Osteoblast (primary cell): ENCODE results near the gene PTPN14. TPM values are rescaled to one million over a fixed set of nuclear protein-coding genes. Genes with fewer than 3 reads are reported as not detected.

ENCODE experiments used
- DNase-seq: peaks from one replicate; pipeline ENCODE4 v3.0.0; 2011; ENCODE audit warnings: low spot score, mixed read lengths; ENCODE audit not compliant: insufficient read length; ENCODE audit errors: missing footprints
- H2AFZ ChIP-seq: 2 replicates; pipeline ENCODE4 v1.6.0; 2011; ENCODE audit warnings: mild to moderate bottlenecking, low read length
- H3K27ac ChIP-seq: 2 replicates; pipeline ENCODE4 v1.5.1; 2011; ENCODE audit warnings: mild to moderate bottlenecking, low read depth, low read length, moderate library complexity
- H3K27me3 ChIP-seq: 2 replicates; pipeline ENCODE4 v1.6.0; 2012; ENCODE audit warnings: mild to moderate bottlenecking, control low read depth, inconsistent platforms, low read length, moderate library complexity; ENCODE audit not compliant: insufficient read depth
- H3K36me3 ChIP-seq: 2 replicates; pipeline ENCODE4 v1.5.1; 2011; ENCODE audit warnings: mild to moderate bottlenecking, low read length, control low read depth, moderate library complexity; ENCODE audit not compliant: insufficient read depth
- H3K4me1 ChIP-seq: 2 replicates; pipeline ENCODE4 v1.5.1; 2011; ENCODE audit warnings: mild to moderate bottlenecking, low read length, control low read depth, moderate library complexity; ENCODE audit not compliant: insufficient read depth
- H3K4me2 ChIP-seq: 2 replicates; pipeline ENCODE4 v1.6.0; 2011; ENCODE audit warnings: mild to moderate bottlenecking, low read length; ENCODE audit not compliant: insufficient read depth
- H3K4me3 ChIP-seq: fragments of 200-600 bp; sonication (generic); 3 replicates; pipeline ENCODE4 v1.5.1; 2012; ENCODE audit warnings: mild to moderate bottlenecking, low read length, inconsistent platforms; ENCODE audit not compliant: insufficient read depth
- H3K79me2 ChIP-seq: 2 replicates; pipeline ENCODE4 v1.6.0; 2012; ENCODE audit warnings: mild to moderate bottlenecking, low read length, control low read depth, inconsistent platforms; ENCODE audit not compliant: insufficient read depth
- H3K9me3 ChIP-seq: 2 replicates; pipeline ENCODE4 v1.5.1; 2011; ENCODE audit warnings: low read depth, low read length, control low read depth
- H4K20me1 ChIP-seq: 2 replicates; pipeline ENCODE4 v1.6.0; 2012; ENCODE audit warnings: mild to moderate bottlenecking, low read length, control low read depth; ENCODE audit not compliant: insufficient read depth
- total RNA-seq: library from RNA; depleted of rRNA; stranded (reverse); fragments of >200 nt; gene quantifications from 2 replicates; pipeline ENCODE4 v1.2.3, GENCODE V29; 2012
- TF ChIP-seq, protein P1 (sequence below): IDR thresholded peaks from 2 replicates; pipeline ENCODE4 v1.5.1; 2011; ENCODE audit warnings: mild to moderate bottlenecking, low read depth, low read length, moderate library complexity; ENCODE audit errors: extremely low read depth

Gene PTPN14
- total RNA-seq, 1 donor = 131 TPM

DNA sequence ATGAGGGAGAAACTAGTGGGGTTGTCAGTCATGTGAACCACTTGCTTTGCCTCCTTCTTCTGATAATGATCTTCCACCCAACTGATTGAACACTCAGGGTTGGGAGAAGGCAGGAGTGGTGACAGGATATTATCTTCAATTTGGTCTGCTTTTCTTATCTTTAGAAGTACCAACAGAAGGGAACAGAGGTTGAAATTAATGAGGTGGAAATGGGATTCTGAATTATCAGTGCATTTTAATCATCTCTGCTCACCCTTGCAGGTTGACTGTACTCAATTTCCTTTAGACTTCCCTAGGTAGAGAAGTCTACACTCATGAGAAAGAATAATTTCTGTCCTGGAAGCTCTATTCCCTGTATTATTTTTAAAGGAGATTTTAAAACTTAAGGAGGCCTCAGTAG is 19.9 kb upstream of the PTPN14 start:
- H3K27ac ChIP-seq = peak overlapping the region; percentile 82

DNA sequence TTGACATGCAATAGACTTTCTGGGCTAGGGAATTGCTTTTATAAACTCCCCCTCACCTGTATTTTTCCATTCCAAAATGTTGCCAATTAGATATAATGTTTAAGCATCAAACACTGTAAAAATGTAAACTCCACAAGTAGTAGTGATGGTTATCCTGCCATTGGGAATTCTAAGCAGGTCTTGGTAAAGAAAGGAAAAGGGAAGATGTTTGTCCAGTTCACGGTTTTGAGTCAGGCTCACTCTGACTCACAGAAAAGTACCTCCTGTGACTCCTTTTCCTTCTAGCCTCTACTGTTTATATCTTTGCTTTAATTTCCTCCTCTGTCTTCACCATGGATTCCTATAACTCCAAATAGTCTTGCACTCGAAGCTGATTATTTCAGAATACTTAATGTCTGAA is 19.0 kb upstream of the PTPN14 start:
- H3K4me2 ChIP-seq = peak overlapping the region; percentile 67
- H2AFZ ChIP-seq = peak overlapping the region; percentile 2
- peaks cover 59% of the 10 kb centered on the region for H3K4me1 ChIP-seq

More for the DNA sequence above, 19.9 kb upstream of the PTPN14 start:
- Histone ChIP-seq H4K20me1 (no peaks in the 10 kb centered on the region), H3K36me3 (no peaks in the 10 kb centered on the region), H2AFZ (no peak overlapping the region), H3K27me3 (no peaks in the 10 kb centered on the region), H3K4me3 (no peak overlapping the region), H3K4me2 (no peak overlapping the region), H3K9me3 (peaks cover 2% of the 10 kb centered on the region), H3K4me1 (peaks cover 51% of the 10 kb centered on the region), H3K79me2 (no peaks in the 10 kb centered on the region)
- TF ChIP-seq, protein P1, sequence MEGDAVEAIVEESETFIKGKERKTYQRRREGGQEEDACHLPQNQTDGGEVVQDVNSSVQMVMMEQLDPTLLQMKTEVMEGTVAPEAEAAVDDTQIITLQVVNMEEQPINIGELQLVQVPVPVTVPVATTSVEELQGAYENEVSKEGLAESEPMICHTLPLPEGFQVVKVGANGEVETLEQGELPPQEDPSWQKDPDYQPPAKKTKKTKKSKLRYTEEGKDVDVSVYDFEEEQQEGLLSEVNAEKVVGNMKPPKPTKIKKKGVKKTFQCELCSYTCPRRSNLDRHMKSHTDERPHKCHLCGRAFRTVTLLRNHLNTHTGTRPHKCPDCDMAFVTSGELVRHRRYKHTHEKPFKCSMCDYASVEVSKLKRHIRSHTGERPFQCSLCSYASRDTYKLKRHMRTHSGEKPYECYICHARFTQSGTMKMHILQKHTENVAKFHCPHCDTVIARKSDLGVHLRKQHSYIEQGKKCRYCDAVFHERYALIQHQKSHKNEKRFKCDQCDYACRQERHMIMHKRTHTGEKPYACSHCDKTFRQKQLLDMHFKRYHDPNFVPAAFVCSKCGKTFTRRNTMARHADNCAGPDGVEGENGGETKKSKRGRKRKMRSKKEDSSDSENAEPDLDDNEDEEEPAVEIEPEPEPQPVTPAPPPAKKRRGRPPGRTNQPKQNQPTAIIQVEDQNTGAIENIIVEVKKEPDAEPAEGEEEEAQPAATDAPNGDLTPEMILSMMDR = no peak
- DNase-seq = no peak

DNA sequence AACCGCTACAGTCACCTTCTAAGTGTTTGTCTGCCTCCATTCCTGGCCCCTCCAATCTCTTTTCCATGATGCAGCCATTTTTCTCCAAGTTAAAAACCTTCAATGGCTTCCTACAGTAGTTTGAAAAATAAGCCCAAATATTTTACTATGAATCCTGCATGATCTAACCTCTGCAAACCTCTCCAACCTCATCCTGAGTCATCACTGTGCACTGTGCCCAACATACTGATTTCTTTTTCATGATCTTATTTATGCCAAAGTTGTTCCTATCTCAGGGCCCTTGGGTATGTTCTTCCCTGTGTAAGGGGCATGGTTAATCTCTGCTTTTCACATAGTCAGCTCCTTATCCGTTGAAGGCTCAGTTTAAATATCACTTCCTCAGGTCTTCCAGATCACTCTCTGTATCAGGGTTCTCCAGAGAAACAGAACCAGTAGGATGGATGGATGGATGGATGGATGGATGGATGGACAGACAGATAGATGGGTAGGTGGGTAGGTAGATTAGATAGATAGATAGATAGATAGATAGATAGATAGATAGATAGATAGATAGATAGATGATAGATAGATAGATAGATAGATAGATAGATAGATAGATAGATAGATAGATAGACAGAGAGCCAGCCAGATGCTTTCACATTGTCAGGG is 18.1 kb upstream of the PTPN14 start:
- Histone ChIP-seq H3K4me2 (peak overlapping the region; percentile 67), H3K36me3 (no peaks in the 10 kb centered on the region), H3K4me1 (peaks cover 59% of the 10 kb centered on the region), H3K9me3 (no peaks in the 10 kb centered on the region), H4K20me1 (no peaks in the 10 kb centered on the region), H3K4me3 (no peak overlapping the region), H2AFZ (peak overlapping the region; percentile 42), H3K79me2 (no peaks in the 10 kb centered on the region), H3K27ac (peak overlapping the region; percentile 82), H3K27me3 (no peaks in the 10 kb centered on the region)
- DNase-seq = no peak
- TF ChIP-seq, protein P1 = no peak

More for the DNA sequence above, 19.0 kb upstream of the PTPN14 start:
- TF ChIP-seq, protein P1 = no peak
- H3K4me3 ChIP-seq = peak overlapping the region; percentile 21
- H4K20me1 ChIP-seq = no peaks in the 10 kb centered on the region
- H3K9me3 ChIP-seq = no peaks in the 10 kb centered on the region
- H3K36me3 ChIP-seq = no peaks in the 10 kb centered on the region
- H3K79me2 ChIP-seq = no peaks in the 10 kb centered on the region
- H3K27me3 ChIP-seq = no peaks in the 10 kb centered on the region
- H3K27ac ChIP-seq = peak overlapping the region; percentile 82
- no peak for DNase-seq

DNA sequence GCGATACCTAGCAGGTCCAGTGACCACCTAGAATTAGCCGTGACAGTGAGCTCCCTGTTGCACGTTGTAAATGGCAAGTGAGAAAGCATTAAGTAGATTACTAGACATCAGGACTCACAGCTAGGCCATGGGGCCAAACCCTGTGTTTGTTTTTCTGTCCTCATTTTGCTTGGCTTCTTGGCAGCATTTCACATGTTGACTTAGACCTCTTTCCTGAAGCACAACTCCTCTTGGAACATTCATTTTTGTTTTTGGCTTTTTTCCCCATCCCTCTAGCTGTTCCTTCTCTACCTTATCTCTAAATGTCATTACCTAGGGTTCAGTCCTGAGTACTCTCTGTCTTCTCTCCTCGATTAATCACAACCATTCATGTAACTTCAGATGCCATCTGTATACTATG is 16.9 kb upstream of the PTPN14 start:
- Histone ChIP-seq H3K27me3 (no peaks in the 10 kb centered on the region), H3K4me2 (peak overlapping the region; percentile 20), H3K4me3 (no peak overlapping the region), H3K79me2 (no peaks in the 10 kb centered on the region), H3K27ac (peak overlapping the region; percentile 58), H3K36me3 (no peaks in the 10 kb centered on the region), H2AFZ (peak overlapping the region; percentile 48), H4K20me1 (no peaks in the 10 kb centered on the region), H3K9me3 (no peaks in the 10 kb centered on the region), H3K4me1 (peaks cover 53% of the 10 kb centered on the region)
- TF ChIP-seq, protein P1 = no peak
- no peak for DNase-seq
